GM21528 (cell line): ENCODE data around the gene RASAL2.
"Not testable (repeated sequence)": the region's sequence is repeated elsewhere in the genome, so short reads cannot be mapped to it uniquely, and the experiment has no call there.

Source experiments
- ATAC-seq: cut with Tn5 transposase; IDR thresholded peaks from one replicate; pipeline ENCODE4 v1.9.1; 2021; ENCODE audit warnings: mild to moderate bottlenecking, moderate library complexity; ENCODE audit not compliant: unreplicated experiment, low FRiP score

RASAL2 gene

DNA sequence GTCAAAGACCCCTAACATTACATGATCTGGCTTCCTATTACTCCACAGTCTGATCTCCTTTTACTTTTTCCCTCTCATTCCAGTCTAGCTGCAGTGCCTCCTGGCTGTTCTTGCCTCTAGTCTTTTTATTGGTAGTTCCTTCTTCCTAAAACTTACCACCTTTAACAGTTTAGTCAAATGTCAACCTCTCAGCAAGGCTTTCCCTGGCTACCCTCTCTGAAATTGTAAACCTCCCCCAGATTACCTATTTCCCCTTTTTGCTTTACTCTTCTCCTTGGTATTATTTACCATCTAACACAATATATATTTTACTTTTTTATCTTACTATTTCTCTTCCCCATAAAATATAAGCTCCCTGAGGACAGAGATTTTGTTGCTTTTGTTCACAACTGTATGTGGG is 273.2 kb downstream of the RASAL2 start:
- no peak for ATAC-seq

GRCh38 chr1:178368208-178368607 is 274.3 kb downstream of the RASAL2 start:
- ATAC-seq, result no peak

GRCh38 chr1:178371235-178371634 is 277.3 kb downstream of the RASAL2 start:
- no peak for ATAC-seq

GRCh38 chr1:178371933-178372388 is 278.1 kb downstream of the RASAL2 start:
- no peak for ATAC-seq

DNA sequence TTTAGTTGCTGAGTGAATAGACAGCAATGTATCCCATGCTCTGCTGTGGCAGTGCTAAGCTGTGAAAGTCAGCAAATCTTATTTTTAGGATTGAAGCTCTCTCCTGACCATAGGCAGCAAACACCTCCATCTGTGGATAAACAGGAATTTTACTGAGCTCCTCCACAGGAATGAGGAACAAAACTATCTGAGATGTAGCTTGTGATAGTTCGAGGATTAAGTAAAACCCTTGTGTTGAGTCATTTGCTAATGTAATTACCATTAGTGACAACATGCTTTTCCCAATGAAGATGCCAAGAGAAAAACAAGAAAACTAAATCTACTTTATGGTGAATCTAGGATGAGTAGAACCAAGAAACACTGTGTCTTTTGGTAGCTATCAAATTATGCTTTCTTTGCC is 280.1 kb downstream of the RASAL2 start:
- ATAC-seq, result no peak

DNA sequence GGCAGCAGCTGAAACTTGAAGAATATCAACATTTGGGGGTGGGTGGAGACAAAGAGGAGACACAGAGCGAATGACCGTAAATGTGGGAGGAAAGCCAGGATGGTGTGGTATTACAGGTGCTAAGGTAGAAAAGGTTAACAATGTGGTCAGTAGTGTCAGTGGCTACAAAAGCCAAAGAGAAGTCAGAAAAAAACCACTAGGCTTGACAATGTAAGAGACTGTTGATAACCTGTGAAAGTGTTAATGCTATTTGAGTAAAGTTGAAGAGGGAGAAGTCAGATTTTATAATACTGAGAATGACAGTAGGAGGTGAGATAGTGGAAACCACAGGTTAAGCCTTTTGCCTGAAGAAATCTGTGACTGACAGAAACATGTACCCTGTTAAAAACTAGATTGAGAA is 282.1 kb downstream of the RASAL2 start:
- no peak for ATAC-seq

DNA sequence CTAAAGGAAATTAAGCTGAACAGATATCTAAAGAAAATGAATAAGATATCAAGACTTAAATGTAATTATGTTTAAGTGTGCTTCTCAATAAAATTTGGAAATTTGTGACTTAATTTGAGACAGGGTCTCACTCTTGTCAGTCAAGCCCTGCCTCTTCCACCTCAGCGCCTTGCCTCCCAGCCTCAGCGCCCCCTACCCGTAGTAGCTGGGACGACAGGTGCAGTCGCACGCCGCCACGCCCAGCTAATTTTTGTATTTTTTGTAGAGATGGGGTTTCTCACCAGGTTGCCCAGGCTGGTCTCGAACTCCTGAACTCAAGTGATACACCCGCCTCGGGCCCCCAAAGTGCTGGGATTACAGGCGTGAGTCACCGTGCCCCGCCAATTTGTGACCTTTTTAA is 285.9 kb downstream of the RASAL2 start:
- no peak for ATAC-seq

GRCh38 chr1:178382372-178382771 is 288.5 kb downstream of the RASAL2 start:
- no peak for ATAC-seq

DNA sequence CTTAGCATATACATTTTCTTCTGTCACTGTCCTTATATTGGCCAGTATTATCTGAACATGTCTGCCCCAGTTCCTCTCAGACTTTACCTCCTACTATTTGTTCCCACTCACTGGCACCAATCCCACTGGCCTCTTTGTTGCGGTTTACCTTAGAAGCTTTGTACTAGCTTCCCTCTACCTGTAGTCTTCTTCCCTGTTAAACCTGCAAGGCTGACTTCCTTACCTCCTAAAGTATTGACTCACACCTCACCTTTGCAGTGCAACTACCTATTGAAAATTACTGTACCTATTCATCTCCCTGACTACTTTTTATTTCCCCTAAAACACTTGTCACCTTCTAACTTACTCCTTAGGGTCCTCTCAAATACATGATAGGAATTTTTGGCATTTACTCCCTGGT is 291.8 kb downstream of the RASAL2 start:
- ATAC-seq, result no peak

GRCh38 chr1:178388418-178389145 is 294.7 kb downstream of the RASAL2 start:
- ATAC-seq, result no peak

DNA sequence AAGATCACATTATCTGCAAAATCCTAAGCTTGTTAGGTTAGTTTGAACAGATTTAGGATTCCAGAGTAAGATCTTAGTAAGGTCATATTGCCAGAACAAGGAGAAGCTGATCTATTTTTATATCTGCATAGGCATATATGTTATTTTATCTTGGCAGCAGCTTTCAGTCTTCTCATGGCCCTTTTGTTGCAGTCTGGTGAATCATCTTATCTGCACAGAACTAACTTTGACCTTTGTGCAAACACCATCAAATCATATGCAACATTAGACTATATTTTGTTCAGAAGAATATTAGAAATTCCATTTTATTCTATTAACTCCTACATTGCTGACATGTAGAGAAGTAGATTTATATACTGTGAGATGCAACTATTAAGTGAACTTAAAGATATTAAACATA is 295.5 kb downstream of the RASAL2 start:
- ATAC-seq, result no peak

DNA sequence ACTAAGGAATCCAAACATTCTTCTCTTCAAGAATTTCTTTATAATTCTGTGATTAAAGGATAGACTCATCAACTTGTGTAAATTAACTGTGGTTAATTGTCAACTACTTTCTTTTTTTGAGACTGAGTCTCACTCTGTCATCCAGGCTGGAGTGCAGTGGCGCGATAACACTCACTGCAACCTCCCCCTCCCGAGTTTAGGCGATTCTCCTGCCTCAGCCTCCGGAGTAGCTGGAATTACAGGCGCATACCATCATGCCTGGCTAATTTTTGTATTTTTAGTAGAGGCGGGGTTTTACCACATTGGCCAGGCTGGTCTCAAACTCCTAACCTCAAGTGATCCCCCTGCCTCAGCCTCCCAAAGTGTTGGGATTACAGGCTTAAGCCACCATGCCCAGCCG is 296.4 kb downstream of the RASAL2 start:
- ATAC-seq, result not testable (repeated sequence)

DNA sequence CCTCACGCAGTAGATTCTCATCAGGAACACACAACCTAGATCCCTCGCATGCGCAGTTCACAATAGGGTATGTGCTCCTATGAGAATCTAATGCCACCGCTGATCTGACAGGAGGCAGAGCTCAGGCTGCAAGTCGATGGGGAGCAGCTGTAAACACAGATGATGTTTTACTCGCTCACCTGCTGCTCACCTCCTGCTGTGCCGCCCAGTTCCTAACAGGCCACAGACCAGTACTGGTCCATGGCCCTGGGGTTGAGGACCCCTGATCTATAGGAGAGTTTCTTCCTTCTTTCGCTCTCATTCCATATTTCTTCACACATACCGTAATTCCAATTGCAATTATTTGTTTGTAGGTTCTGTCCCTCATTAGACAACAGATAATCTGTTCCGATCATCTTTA is 299.5 kb downstream of the RASAL2 start:
- no peak for ATAC-seq

GRCh38 chr1:178396789-178397188 is 302.9 kb downstream of the RASAL2 start:
- no peak for ATAC-seq

DNA sequence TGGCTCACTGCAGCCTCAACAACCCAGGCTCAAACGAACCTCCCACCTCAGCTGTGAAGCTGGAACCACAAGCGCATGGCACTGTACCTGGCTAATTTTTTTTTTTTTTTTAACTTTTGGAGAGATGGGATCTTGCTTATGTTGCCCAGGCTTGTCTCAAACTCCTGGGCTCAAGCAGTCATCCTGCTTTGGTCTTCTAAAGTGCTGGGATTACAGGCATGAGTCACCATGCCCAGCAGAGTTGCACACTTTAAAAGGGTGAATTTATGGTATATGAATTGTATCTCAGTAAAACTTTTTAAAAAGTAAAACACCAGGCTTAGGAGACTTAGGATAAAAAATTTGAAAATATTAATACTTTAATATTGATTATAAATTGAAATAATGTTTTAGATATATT is 303.8 kb downstream of the RASAL2 start:
- no peak for ATAC-seq

DNA sequence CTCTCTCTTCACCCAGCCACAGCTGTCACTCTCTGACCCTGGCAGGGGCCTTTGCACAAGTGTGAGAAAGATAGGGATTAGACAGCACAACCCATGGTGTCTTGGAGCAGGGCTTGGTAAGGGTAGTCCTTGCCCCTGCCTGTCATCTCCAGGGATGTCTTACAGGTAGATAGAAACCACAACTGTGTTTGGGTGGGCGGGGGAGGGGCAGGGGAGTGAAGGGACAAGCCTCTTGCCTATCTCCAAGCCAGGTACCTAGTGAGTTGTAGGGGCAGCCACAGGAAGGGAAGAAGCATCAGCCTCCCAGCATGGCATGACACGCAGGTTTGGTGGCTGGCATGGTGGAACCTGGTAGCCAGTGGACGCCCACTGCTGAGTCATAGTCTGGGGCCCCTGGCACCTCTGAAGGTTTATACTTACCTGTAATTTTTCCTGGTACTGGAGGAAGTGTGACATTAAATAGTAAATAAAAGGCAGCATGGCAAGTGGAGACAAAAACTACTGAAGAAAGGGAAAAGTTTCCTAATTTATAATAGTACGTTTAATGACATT is 305.3 kb downstream of the RASAL2 start:
- no peak for ATAC-seq

GRCh38 chr1:178405137-178405536 is 311.2 kb downstream of the RASAL2 start:
- ATAC-seq, result no peak

GRCh38 chr1:178407215-178407614 is 313.3 kb downstream of the RASAL2 start:
- ATAC-seq, result no peak

DNA sequence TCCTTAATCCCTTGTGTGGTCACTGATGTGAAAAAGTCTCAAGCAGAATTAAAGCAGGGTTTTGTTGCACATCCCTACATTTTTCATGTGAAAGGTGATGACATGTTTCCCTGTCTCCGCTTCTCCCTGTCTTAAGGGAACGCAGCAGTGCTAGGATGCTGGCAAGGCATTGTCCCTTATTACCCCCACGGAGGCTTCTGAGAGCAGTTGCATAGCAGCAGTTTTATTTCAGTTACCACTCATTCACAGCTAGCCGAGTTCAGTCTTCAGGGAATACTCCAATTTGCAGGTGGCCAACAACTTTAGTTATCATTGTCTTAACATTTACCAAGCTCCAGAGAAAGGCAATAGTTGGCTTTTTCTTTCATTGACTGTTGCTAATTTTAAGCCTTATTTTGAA is 313.8 kb downstream of the RASAL2 start:
- ATAC-seq, result no peak

- ATAC-seq, result no peak
Observed at GRCh38 chr1:178408871-178409270, 315.0 kb downstream of the RASAL2 start.

GRCh38 chr1:178409541-178409940 is 315.6 kb downstream of the RASAL2 start:
- no peak for ATAC-seq

DNA sequence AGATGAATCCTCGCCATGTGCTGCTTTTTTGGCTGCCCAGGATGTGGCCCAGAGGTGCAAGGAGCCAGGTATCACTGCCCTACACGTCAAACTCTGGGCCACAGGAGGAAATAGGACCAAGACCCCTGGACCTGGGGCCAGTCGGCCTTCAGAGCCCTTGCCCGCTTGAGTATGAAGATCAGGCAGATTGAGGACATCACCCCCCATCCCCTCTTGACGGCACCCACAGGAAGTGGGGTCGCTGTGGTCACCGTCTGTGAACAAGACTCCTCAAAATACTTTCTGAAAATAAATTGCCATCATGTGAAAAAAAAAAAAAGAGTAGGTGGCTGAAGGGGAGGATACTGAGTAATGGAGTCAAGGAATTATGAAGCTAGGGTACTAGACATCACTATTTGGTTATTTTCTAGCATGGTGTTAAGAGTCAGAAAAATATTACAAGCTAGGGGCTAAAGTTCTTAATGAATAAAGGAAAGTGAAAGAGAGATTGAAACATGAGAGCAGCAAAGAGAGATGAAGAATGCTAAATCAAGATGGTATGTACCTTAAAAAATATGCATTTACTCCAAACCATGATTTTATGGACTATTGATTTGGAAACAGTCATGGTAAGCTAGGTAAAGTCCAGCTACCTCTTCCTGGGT is 318.0 kb downstream of the RASAL2 start:
- peak; percentile 80 for ATAC-seq
